Measurements from ENCODE around the gene APBA2.
"Not testable (repeated sequence)": the region's sequence is repeated elsewhere in the genome, so short reads cannot be mapped to it uniquely, and the experiment has no call there.

APBA2 gene

GRCh38 chr15:29035336-29036285 lies 149.8 kb downstream of the APBA2 start:
- no peak for DNase-seq (ENCODE audit: low read depth in 2 of 2)

GRCh38 chr15:29037997-29038705 lies 152.4 kb downstream of the APBA2 start:
- no peak for DNase-seq (ENCODE audit: low read depth in 2 of 2)

DNA sequence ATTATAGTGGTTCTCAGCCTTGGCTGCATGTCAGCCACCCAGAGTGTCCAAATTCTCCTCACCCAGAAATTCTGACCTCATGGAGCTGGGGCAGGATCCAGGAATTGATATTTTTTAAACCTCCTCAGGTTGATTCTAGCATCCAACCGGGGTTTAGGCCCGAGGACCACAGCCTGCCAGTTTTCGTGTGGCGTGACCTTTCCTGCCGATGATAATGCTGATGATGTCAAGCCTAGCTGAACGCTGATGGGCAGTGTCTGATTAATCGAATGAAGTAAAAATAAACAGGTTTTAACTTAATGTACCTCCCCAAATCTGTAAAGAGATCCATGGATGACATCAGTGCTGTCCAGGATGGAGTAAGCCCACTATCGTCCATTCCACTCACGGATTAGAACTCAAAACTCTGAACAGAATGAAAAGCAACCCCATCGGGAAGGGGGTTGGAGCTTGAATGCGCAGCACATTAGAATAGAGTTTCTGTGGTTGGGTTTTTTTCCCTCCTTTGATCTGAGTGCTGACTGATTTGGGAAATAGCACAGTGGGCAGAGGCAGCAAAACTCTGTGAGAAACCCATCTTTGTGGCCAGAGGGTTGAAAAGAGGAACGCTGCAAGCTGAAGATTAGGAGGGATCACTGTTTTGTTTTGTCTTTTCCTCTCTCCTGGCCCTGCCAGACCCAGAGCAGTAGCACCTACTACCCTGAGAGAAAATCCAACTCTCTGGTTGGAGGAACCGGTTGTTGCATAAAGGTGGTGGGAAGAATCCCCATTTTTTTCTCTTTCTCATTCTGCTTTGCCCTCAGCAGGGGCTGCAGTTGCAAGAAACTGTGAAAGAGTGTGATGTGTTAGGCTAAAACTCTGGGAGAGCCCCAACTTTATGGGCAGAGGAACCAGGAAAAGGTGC lies 153.9 kb downstream of the APBA2 start:
- DNase-seq (ENCODE audit: low read depth in 2 of 2), result no peak

GRCh38 chr15:29040370-29040751 lies 154.6 kb downstream of the APBA2 start:
- DNase-seq (ENCODE audit: low read depth in 2 of 2), result no peak

GRCh38 chr15:29043736-29044502 lies 158.1 kb downstream of the APBA2 start:
- no peak for DNase-seq (ENCODE audit: low read depth in 2 of 2)

DNA sequence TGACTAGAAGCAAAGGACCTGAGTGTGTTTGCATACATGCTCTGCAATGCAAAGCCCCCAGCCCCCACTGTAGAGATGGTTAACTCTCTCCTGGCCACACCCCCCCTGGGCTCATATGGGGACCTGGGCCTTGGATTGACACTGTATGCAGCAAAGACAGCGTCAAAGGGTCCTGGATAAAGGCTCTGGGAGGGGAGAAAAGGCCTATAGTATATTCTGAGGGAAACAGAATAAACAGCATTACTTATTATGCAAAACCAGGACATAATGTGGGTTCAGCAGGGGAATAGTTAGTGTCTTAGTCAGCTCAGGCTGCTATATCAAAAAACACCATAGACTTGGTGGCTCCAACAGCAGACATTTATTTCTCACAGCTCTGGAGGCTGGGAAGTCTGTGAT lies 158.7 kb downstream of the APBA2 start:
- no peak for DNase-seq (ENCODE audit: low read depth in 2 of 2)

- not testable (repeated sequence) for DNase-seq (ENCODE audit: low read depth in 2 of 2)
Measured at GRCh38 chr15:29045161-29045560, 159.4 kb downstream of the APBA2 start.

GRCh38 chr15:29045717-29046116 lies 159.9 kb downstream of the APBA2 start:
- DNase-seq (ENCODE audit: low read depth in 2 of 2), result no peak

DNA sequence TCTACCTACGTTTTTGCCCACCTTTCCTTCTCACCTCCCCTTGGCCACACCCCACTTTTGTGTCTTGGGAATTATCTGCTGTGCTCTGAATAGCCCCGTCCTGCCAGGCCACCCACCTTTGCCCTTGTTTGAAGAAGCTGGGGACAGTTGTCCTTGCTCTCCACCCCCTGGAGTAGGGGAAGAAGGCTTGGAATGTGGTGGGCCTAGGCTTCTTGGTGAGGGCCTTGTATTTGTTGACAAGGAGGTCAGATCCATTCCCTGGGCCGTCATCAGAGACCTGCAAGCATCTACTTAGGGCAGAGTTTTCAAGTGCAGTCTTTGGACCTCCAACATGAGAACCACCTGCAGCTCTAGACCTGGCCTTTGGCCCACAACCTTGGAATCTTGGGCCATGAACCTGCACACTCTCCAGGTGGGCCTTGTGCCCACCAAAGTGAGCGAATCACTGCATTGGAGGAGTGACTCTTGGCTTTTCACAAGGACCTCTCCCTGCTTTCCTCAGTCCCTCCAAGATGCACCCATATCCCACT lies 160.6 kb downstream of the APBA2 start:
- DNase-seq (ENCODE audit: low read depth in 2 of 2), result no peak

DNA sequence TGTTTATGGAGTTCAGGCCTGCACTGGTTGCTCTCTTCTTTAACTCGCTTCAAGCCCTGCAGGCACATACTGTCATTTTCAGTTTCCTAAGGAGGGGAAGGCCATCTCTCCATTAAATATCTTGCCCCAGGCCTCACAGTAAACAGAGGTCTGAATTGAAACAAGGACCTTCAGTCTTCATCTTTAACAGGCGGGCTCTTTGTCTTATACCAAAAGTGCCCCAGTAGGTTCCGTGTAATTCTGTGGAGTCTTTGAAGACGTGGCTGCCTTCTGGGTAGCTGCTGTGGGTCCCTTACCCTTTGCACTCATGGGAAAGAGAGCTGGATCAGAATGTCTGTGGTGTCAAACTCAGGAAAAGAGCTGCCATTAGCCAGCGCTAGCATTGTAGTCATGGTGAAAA lies 161.2 kb downstream of the APBA2 start:
- DNase-seq (ENCODE audit: low read depth in 2 of 2), result no peak

DNA sequence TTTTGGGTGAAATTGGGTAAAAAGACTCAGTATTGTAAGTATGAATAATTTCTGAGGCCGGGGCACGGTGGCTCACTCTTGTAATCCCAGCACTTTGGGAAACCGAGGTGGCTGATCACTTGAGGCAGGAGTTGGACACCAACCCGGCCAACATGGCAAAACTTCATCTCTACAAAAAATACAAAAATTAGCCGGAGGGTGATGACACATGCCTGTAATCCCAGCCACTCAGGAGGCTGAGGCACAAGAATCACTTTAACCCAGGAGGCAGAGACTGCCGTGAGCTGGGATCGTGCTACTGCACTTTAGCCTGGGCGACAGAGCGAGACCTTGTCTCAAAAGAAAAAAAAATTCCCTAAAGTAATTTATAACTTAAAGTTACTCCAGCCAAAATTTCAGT lies 162.2 kb downstream of the APBA2 start:
- no peak for DNase-seq (ENCODE audit: low read depth in 2 of 2)

DNA sequence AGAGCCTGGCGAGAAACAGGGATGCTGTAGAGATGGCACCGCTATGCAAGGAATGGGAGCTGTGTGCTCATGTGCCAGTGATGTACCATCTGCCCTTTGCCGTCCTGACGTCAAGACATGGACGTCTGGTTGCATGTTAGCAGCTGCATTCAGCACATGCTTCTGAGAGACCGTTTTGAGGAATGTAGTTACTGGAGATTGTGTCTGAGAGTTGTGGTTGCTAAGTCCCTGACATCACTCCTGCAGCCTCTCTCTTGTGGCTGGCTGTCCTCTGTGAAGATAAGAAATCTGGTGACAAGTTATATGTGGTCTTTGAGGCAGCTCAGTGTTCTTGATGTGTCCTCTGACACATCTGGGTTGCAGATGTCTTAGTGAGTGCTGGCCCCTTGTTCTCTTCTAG lies 165.1 kb downstream of the APBA2 start:
- DNase-seq (ENCODE audit: low read depth in 2 of 2), result no peak

GRCh38 chr15:29051422-29051821 lies 165.6 kb downstream of the APBA2 start:
- DNase-seq (ENCODE audit: low read depth in 2 of 2), result no peak

DNA sequence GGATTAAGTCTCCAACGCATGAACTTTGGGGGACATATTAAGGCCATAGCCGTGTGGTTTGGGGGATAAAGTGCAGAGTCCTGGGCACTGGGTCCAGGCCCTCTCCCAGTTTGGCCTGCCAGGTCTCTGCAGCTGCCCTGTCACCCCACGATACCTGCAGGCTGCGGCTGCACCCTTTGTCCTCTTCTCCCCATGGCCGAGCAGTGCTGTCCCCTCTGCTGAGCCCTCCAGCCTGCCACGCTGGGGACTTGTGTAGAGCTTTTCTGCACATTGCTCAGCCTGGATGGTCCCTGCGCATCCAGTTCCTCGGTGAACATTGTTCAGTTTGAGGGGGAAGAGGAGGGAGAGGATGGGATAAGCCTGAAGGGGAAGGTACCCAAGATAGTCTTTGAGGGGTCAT lies 167.2 kb downstream of the APBA2 start:
- no peak for DNase-seq (ENCODE audit: low read depth in 2 of 2)

GRCh38 chr15:29053661-29054131 lies 167.9 kb downstream of the APBA2 start:
- DNase-seq (ENCODE audit: low read depth in 2 of 2), result no peak

DNA sequence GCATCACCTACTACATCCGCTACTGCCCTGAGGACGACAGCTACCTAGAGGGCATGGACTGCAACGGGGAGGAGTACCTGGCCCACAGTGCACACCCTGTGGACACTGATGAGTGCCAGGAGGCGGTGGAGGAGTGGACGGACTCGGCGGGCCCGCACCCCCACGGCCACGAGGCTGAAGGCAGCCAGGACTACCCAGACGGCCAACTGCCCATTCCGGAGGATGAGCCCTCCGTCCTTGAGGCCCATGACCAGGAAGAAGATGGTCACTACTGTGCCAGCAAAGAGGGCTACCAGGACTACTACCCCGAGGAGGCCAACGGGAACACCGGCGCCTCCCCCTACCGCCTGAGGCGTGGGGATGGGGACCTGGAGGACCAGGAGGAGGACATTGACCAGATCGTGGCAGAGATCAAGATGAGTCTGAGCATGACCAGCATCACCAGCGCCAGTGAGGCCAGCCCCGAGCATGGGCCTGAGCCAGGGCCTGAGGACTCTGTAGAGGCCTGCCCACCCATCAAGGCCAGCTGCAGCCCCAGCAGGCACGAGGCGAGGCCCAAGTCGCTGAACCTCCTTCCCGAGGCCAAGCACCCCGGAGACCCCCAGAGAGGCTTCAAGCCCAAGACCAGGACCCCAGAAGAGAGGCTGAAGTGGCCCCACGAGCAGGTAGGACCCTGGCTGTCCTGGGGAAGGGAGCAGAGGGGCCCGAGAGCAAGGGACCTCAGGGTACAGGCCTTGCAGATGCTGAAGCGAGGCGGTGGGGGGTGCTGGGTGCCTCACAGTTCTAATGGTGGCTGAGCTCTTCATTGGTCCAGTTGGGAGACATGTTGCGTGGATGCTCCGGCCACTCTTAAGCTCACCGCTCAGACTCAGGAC lies 168.6 kb downstream of the APBA2 start:
- DNase-seq (ENCODE audit: low read depth in 2 of 2), result no peak

DNA sequence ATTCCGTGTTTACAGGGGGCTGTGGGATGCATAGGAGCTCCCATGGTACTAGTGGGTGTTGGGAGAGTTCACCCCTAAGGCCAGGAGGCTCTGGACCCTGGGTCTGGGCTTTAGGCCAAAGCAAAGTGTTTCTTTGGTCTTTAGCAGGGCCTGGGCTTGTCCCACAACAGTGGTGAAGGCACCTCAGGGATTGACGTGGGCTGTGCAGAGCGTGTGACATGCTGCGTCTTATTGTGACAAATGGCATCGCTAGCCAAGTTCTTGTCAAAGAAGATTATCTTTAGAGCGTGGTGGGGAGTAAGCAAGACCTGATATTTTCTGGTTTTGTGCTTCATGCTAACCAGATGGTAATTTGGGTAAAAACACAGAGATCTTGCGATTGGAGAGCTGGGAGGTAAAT lies 170.1 kb downstream of the APBA2 start:
- no peak for DNase-seq (ENCODE audit: low read depth in 2 of 2)

DNA sequence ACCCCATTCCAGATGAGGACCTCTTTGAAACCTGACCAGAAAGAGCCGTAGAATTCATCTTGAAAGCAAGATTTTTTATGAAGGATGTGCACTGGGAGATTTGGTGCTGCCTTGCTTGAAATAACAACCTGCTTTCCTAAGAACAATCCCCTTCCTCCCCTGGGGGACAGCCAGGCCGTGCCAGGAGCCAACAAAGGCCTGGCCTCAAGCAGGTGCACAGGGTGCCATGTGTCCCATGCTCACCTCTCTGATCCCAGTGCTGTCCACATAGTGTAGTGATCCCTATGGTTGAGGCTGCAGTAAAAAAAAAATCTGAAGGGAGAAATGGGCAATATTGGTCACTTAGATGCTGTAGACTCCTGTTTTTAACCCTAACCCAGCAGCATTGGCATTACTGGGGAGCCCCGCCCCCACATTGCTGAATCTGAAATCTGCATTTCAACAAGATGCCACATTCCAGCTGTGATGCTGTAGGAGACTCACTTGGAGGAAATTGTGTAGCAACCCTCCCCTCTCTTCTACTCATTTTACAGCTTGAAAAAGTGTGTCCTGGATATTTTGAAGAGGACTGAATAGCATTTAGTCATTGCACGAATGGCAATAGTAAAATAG lies 171.2 kb downstream of the APBA2 start:
- DNase-seq (ENCODE audit: low read depth in 2 of 2), result no peak

- DNase-seq (ENCODE audit: low read depth in 2 of 2), result no peak
Measured at GRCh38 chr15:29057856-29058255, 172.1 kb downstream of the APBA2 start.

Measured in stimulated activated CD4-positive, alpha-beta T cell treated with anti-CD3 and anti-CD28 coated beads, Interleukin-15, amount 100 ng/mL, for 48 hours (primary cell).